Activated naive CD8-positive, alpha-beta T cell treated with anti-CD3 and anti-CD28 coated beads, Interleukin-2, amount 50 U/mL, for 24 hours (primary cell): Measurements from ENCODE around the gene TRHDE.

ENCODE experiments used
- ATAC-seq: fragments of 150-1000 bp; cut with Tn5 transposase; one replicate; pipeline ENCODE4 v1.10.0; 2021
- DNase-seq: peaks from one replicate; pipeline ENCODE4 v3.0.0; 2021
- H3K27ac Mint-ChIP-seq: one replicate; pipeline ENCODE4 v1.8.0; 2021; ENCODE audit warnings: mild to moderate bottlenecking, mixed read lengths
- H3K27me3 Mint-ChIP-seq: one replicate; pipeline ENCODE4 v1.8.0; 2021; ENCODE audit warnings: mixed read lengths
- H3K36me3 Mint-ChIP-seq: one replicate; pipeline ENCODE4 v1.8.0; 2021; ENCODE audit warnings: low read depth, mixed read lengths
- H3K4me1 Mint-ChIP-seq: one replicate; pipeline ENCODE4 v1.8.0; 2021; ENCODE audit warnings: mixed read lengths
- H3K4me3 Mint-ChIP-seq: one replicate; pipeline ENCODE4 v1.8.0; 2021; ENCODE audit warnings: mild to moderate bottlenecking, moderate library complexity, mixed read lengths
- H3K9me3 Mint-ChIP-seq: one replicate; pipeline ENCODE4 v1.8.0; 2021; ENCODE audit warnings: mixed read lengths

TRHDE gene, protein sequence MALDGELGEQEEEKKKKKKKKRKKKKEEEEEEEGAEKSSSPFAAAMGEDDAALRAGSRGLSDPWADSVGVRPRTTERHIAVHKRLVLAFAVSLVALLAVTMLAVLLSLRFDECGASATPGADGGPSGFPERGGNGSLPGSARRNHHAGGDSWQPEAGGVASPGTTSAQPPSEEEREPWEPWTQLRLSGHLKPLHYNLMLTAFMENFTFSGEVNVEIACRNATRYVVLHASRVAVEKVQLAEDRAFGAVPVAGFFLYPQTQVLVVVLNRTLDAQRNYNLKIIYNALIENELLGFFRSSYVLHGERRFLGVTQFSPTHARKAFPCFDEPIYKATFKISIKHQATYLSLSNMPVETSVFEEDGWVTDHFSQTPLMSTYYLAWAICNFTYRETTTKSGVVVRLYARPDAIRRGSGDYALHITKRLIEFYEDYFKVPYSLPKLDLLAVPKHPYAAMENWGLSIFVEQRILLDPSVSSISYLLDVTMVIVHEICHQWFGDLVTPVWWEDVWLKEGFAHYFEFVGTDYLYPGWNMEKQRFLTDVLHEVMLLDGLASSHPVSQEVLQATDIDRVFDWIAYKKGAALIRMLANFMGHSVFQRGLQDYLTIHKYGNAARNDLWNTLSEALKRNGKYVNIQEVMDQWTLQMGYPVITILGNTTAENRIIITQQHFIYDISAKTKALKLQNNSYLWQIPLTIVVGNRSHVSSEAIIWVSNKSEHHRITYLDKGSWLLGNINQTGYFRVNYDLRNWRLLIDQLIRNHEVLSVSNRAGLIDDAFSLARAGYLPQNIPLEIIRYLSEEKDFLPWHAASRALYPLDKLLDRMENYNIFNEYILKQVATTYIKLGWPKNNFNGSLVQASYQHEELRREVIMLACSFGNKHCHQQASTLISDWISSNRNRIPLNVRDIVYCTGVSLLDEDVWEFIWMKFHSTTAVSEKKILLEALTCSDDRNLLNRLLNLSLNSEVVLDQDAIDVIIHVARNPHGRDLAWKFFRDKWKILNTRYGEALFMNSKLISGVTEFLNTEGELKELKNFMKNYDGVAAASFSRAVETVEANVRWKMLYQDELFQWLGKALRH

DNA sequence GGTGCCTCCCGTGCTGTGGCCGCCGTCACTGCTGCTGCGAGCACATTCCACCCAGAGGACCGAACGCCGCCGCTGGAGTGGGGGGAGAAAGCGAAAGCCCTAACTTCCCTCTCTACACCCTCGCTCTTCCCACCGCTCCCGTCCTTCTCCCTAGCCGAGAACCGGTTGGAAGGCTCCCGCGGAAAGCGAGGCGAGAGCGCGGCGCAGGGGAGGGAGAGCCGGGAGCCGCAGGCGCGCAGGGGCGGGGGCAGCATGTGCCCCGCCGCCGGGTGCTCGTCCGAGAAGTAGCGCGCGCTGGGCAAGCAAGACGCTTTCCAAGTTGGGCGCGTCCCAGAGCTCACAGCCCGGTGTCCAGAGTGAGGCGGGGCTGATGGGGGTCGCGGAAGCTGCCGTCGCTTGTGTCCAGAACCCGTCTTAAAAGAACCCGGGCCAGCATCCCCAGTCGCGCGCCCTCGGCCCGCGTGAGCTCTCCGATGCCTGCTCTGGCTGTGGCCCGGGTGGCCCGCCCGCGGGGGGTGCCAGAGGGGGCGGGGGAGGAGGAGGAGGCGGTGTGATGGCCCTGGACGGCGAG is at the start of gene TRHDE:
Gene TRHDE, plus strand, starts transcription at position 280 of the 571 bp plus-strand sequence. Its CDS starts 274 bp downstream, at position 554.
- no peak within 1 kb of the TSS for H3K4me3 Mint-ChIP-seq
- no peak for DNase-seq

DNA sequence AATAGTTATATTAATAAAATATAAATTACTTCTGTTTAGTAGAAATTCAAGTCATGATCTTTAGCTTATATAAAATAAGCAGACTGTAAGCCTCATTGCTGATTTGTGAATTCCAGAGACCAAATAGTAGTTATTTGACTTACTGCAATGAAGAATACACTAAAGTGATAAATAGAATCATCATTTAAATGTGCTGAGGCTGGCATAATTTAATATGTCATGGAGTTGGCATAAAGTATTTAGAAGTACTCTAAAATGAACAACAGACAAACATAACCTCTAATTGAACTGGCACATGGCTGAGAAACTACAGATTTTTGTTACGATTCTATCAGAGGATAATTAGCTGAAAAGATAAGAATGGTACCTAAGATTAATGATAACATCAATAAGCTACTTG is 45.7 kb upstream of the TRHDE start:
- Mint-ChIP-seq H3K36me3 (no peaks in the 10 kb centered on the region), H3K9me3 (peaks cover 6% of the 10 kb centered on the region), H3K4me1 (no peaks in the 10 kb centered on the region), H3K27ac (no peak overlapping the region), H3K4me3 (no peak overlapping the region), H3K27me3 (no peaks in the 10 kb centered on the region)
- ATAC-seq (no peak), DNase-seq (no peak)

More for the DNA sequence above, at the start of gene TRHDE:
- Mint-ChIP-seq H3K27me3 (peaks cover 50% of the 10 kb centered on the region), H3K9me3 (no peaks in the 10 kb centered on the region), H3K36me3 (no peaks in the 10 kb centered on the region), H3K4me1 (peaks cover 4% of the 10 kb centered on the region), H3K27ac (no peak within 1 kb of the TSS)
- ATAC-seq, result no peak

- Mint-ChIP-seq H3K27ac (no peak overlapping the region), H3K27me3 (no peaks in the 10 kb centered on the region), H3K36me3 (no peaks in the 10 kb centered on the region), H3K4me1 (no peaks in the 10 kb centered on the region), H3K9me3 (peaks cover 6% of the 10 kb centered on the region), H3K4me3 (no peak overlapping the region)
- ATAC-seq (no peak), DNase-seq (no peak)
Measured at GRCh38 chr12:72228424-72228823, 43.7 kb upstream of the TRHDE start.

DNA sequence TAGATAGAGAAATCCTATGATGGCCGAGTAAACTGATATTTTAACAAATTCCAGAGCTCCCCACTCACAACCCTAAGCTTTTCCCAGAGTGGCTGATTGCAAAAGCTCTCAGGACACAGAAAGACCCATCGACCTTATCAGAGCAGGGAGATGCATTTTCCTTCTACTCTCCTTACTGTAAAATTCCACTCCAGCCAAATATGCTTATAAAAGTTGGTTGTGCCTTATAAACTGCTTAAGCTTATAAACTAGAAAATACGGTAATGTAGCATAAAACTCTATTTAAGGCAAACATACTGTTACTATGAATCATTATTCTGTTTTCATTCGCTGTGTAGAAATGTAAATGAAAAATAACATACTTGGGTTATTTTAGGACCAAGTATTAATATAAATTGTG is 41.6 kb upstream of the TRHDE start:
- Mint-ChIP-seq H3K36me3 (no peaks in the 10 kb centered on the region), H3K4me1 (no peaks in the 10 kb centered on the region), H3K27ac (no peak overlapping the region), H3K27me3 (no peaks in the 10 kb centered on the region), H3K9me3 (peaks cover 6% of the 10 kb centered on the region), H3K4me3 (no peak overlapping the region)
- no peak for DNase-seq
- no peak for ATAC-seq

- ATAC-seq (no peak), DNase-seq (no peak)
- no peaks in the 10 kb centered on the region for H3K4me1 Mint-ChIP-seq
- H3K9me3 Mint-ChIP-seq, result no peaks in the 10 kb centered on the region
- H3K27ac Mint-ChIP-seq, result no peak overlapping the region
- no peaks in the 10 kb centered on the region for H3K27me3 Mint-ChIP-seq
- no peaks in the 10 kb centered on the region for H3K36me3 Mint-ChIP-seq
- no peak overlapping the region for H3K4me3 Mint-ChIP-seq
Measured at GRCh38 chr12:72234886-72235285, 37.3 kb upstream of the TRHDE start.

DNA sequence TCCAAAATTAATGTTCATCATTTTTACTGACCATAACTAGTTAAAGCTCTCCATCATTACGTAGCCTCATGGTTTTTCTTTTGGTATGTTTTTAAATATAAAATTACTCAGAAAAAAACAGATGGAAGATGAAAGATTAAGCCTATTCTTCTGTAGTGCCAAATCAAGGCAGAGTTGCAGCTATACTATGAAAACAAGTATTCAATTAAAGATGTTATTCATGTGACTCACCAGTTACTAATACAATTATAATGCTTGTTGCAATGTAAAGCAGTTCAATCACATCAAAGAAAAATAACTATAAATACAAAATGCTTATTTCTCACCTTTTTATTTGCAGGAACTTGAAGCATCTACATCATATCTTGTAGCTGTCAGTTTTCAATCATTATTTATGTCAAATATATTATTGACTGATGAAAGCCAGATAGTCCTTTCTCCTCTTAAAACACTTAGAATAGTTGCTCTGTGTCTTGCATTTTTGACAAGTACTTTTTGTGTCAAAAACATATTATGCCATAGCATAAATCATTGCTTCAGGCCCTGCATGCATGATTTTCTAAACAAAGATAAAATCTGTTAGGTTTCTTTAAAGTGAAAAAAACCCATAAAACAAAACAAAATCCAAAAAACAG is 36.0 kb upstream of the TRHDE start:
- Mint-ChIP-seq H3K9me3 (peaks cover 5% of the 10 kb centered on the region), H3K36me3 (no peaks in the 10 kb centered on the region), H3K4me1 (no peaks in the 10 kb centered on the region), H3K27ac (no peak overlapping the region), H3K4me3 (no peak overlapping the region), H3K27me3 (no peaks in the 10 kb centered on the region)
- ATAC-seq (no peak), DNase-seq (no peak)

DNA sequence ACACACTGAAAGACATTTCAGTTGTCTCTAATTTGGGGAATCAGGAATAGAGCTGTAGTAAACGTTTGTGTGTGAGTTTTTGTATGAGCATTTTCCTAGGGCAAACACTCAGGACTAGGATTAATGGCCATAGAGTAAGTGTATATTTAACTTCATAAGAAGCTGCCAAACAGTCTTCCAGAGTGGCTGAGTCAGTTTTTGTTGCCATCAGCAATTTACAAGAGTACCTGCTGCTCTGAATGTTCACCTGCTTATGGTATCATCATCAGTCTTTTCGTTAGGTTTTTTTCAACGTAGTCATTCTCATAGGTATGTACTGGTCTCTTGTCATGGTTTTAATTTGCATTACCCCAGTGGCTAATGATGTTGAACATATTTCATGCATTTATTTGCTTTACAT is 30.6 kb upstream of the TRHDE start:
- ATAC-seq, result no peak

DNA sequence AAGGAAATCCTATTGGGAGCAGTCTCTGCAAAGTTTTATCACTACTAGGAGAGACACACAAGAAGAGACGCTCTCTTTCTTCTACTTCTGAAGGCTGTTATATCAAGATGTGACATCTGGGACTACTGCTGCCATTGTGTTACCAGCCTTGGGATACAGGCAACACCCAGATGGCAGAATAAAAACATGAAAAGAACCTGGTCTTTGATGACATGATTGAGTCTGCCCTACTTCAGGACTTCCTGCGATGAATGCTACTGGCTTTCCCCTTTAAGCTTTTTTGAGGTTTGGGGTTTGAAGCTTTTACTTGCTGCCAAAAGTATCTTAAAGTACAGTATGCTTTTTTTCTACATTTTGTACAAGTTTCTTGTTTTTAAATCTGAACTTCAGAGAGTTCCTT is 29.2 kb upstream of the TRHDE start:
- ATAC-seq (no peak), DNase-seq (no peak)
- Mint-ChIP-seq H3K36me3 (no peaks in the 10 kb centered on the region), H3K4me3 (no peak overlapping the region), H3K27ac (no peak overlapping the region), H3K9me3 (peaks cover 7% of the 10 kb centered on the region), H3K4me1 (no peaks in the 10 kb centered on the region), H3K27me3 (no peaks in the 10 kb centered on the region)

More for the DNA sequence above, 30.6 kb upstream of the TRHDE start:
- H3K27me3 Mint-ChIP-seq, result no peaks in the 10 kb centered on the region
- H3K9me3 Mint-ChIP-seq, result peaks cover 7% of the 10 kb centered on the region
- no peak overlapping the region for H3K27ac Mint-ChIP-seq
- H3K4me3 Mint-ChIP-seq, result no peak overlapping the region
- no peak for DNase-seq
- no peaks in the 10 kb centered on the region for H3K36me3 Mint-ChIP-seq
- no peaks in the 10 kb centered on the region for H3K4me1 Mint-ChIP-seq

DNA sequence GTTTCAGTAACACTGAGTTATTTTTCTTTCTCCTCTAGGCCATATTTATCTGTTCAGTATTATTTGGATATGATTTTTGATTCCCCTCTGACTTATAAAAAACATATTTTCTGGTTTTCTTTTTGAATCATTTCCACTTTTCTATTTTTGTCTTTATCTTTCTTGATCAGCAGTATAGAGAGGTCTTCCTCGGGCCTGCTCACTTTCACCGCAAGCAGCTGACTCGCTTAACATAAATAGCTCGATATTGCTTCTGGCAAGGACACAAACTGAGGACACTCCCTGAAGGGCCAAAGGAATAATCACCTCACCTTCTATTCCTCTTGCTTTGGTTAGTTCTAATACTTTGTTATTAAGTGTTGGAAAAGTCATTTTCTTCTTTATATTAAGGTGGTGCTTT is 25.8 kb upstream of the TRHDE start:
- H3K36me3 Mint-ChIP-seq, result no peaks in the 10 kb centered on the region
- no peak overlapping the region for H3K4me3 Mint-ChIP-seq
- H3K27ac Mint-ChIP-seq, result no peak overlapping the region
- H3K27me3 Mint-ChIP-seq, result no peaks in the 10 kb centered on the region
- ATAC-seq (no peak), DNase-seq (no peak)
- H3K4me1 Mint-ChIP-seq, result no peaks in the 10 kb centered on the region
- peaks cover 11% of the 10 kb centered on the region for H3K9me3 Mint-ChIP-seq

GRCh38 chr12:72250346-72250745 is 21.8 kb upstream of the TRHDE start:
- Mint-ChIP-seq H3K4me1 (no peaks in the 10 kb centered on the region), H3K9me3 (peaks cover 21% of the 10 kb centered on the region), H3K4me3 (no peak overlapping the region), H3K36me3 (no peaks in the 10 kb centered on the region), H3K27ac (no peak overlapping the region), H3K27me3 (no peaks in the 10 kb centered on the region)
- ATAC-seq (no peak), DNase-seq (no peak)

DNA sequence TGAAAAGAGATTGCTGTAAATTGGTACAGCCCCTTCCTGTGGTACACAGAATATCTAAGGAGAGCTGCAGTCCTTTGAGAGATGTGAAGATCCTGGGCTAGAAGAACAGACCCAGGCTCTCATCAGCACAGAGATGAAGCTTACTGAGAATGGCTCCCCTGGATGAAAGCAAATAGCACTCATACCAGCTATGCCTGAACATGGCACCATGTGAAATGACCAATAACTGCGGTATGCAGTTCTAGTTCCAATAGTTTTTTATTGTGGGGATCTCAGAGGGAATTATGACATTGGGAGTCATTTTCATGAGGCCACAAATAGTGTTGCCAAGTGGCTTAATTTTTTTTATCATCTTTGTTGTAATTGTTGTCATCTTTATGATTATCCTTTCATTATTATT is 15.4 kb upstream of the TRHDE start:
- H3K27me3 Mint-ChIP-seq, result peaks cover 3% of the 10 kb centered on the region
- H3K4me1 Mint-ChIP-seq, result no peaks in the 10 kb centered on the region
- no peak for ATAC-seq
- no peaks in the 10 kb centered on the region for H3K36me3 Mint-ChIP-seq
- no peak overlapping the region for H3K27ac Mint-ChIP-seq
- DNase-seq, result no peak
- H3K4me3 Mint-ChIP-seq, result no peak overlapping the region
- peaks cover 8% of the 10 kb centered on the region for H3K9me3 Mint-ChIP-seq

DNA sequence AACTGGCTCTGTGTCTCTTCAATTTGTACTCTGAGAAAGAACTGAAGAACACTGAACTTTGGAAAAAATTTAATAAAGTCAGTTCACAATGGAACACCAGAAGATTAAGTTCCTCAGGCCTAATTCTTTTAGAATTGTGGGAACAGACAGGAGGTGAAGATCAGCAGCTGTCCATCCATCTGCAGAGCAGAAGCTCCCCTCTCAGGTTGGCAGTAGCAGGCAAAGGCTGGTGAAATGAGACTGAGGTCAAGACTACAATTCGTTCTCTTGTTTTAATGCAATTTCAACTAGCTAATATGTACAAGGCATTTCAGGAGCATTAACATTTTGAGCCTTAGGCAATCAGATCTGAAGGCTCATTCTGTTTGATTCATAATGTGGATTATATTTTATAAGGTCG is 10.3 kb upstream of the TRHDE start:
- Mint-ChIP-seq H3K27ac (no peak overlapping the region), H3K9me3 (no peaks in the 10 kb centered on the region), H3K4me3 (no peak overlapping the region), H3K27me3 (peaks cover 5% of the 10 kb centered on the region), H3K4me1 (no peaks in the 10 kb centered on the region), H3K36me3 (no peaks in the 10 kb centered on the region)
- ATAC-seq (no peak), DNase-seq (no peak)

- no peak for DNase-seq
- H3K4me3 Mint-ChIP-seq, result no peak overlapping the region
- ATAC-seq, result no peak
- H3K4me1 Mint-ChIP-seq, result no peaks in the 10 kb centered on the region
- H3K27me3 Mint-ChIP-seq, result peaks cover 8% of the 10 kb centered on the region
- no peaks in the 10 kb centered on the region for H3K9me3 Mint-ChIP-seq
- no peaks in the 10 kb centered on the region for H3K36me3 Mint-ChIP-seq
- no peak overlapping the region for H3K27ac Mint-ChIP-seq
Measured at GRCh38 chr12:72264548-72265175, 7.5 kb upstream of the TRHDE start.

DNA sequence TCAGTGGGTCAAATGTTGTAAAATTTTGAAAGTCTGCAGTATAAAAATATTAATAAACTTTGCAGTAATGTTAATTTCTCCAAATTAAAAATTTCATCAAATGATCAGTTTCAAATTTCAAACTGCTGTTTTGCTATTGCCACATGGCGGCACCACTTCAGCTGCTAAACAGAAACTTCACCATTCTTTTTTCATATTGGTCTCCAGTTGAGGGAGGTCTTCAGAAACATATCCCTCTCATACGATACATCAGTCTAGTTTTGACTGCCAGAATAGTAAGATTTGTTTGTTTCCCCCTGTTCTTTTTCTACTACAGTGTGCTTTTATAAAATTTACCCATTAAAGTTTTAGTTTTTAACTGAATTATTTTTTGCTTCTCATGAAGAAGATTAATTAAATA is 4.2 kb upstream of the TRHDE start:
- ATAC-seq, result no peak
- Mint-ChIP-seq H3K4me1 (peaks cover 4% of the 10 kb centered on the region), H3K9me3 (no peaks in the 10 kb centered on the region), H3K27ac (no peak overlapping the region), H3K4me3 (no peak overlapping the region), H3K27me3 (peaks cover 29% of the 10 kb centered on the region), H3K36me3 (no peaks in the 10 kb centered on the region)
- no peak for DNase-seq
